GM18520 (cell line): ENCODE measurements around the gene VDAC1.
"Not testable (repeated sequence)": the region's sequence is repeated elsewhere in the genome, so short reads cannot be mapped to it uniquely, and the experiment has no call there.

Experiments
- ATAC-seq: cut with Tn5 transposase; IDR thresholded peaks from one replicate; pipeline ENCODE4 v1.9.1; 2021; ENCODE audit not compliant: unreplicated experiment

VDAC1 gene

DNA sequence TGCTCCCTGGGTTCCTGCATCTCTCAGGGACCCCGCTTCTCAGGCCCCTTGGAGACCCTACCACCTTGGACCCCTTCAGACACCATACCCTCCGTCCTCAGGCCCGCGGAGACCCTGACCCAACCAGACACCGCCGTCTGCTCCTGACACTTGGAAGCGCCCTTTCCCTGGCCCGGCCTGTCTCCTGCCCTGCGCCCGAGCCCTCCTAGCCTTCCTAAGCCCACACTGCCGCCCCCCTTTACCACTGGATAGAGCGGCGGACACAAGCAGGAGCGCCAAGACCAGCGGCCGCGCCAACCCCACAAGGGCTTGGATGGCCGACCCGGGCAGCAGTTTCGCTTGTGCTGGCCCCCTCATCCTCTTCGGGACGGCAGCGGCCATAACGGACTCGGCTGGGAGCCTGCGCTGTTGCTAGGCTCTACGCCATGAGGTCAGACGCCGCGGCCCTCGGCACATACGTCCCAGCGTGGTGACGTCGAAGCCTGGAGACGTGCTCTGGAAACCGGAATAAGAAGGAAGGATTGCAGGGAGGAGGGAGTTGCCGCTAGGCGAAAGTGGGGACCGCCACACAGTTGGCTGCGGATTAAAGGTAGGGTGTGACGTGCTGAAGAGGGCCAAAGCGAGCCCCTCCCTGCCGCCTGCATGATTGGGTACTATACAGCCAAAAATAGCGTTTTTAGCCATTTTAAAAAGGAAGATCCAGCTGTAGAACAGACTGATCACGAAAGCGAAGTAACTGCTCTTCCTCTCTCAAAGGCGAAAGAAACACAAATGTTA is 36.4 kb downstream of the VDAC1 start, which contains the start of gene C5orf15:
C5orf15 (minus strand) TSS at position 422 of the 777 bp plus-strand sequence; CDS start at position 381, 41 bp downstream.
- ATAC-seq = peak; percentile 91

DNA sequence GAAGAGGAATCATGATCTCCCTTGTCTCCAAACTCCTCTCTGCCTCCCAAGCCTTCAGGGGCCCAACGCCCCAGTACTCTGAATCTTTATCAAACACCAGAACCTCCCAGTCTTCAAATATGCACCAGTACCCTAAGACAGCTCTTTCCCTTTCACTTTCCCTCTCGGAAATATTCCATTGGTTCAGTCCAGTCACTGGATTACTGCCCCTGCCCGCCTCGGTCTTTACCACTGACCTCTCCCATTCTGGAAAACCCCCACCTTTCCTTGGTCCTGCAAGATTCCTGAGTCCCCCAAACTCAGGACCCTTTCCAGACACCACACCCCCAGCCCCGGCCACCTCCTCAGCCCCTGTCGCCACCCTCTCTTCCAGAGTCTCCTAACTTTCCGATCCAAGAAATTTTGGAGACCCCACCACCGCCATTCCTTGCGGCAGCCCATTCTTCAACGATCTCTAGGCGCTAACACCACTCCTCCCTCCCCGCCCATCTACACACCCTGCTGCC is 37.0 kb downstream of the VDAC1 start:
- no peak for ATAC-seq

DNA sequence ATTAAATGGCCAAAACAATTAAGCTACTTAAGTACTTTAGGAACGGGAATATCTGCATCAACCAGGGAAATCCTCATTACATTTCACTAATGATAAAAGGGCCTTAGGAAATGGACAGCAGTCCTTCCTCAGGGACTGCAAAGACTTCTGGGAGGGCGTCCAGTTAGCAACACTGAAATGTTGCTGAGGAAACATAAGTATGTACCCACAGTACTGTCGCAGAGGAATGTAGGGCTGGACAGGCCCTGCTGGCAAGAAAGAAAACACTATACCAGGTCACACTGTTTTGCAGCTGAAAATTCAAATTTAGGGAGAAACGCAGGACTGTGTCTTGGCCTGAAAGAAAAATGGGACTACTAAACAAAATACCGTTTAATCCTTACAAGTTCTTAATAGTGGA is 37.7 kb downstream of the VDAC1 start:
- ATAC-seq = no peak

DNA sequence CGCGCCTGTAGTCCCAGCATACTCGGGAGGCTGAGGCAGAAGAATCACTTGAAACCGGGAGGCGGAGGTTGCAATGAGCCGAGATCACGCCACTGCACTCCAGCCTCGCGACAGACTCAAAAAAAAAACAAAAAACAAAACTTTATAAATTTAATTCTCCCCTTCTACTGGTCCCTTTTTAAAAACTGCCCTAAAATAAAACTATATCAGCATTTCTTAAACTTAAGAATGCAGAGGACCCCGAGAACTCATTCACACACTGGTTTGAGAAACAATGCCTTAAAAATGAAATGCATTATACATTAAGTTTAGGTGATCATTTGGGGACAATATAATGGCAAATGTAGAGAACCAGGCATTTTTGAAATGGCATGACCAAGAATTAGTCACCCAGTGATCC is 38.7 kb downstream of the VDAC1 start:
- ATAC-seq = no peak

DNA sequence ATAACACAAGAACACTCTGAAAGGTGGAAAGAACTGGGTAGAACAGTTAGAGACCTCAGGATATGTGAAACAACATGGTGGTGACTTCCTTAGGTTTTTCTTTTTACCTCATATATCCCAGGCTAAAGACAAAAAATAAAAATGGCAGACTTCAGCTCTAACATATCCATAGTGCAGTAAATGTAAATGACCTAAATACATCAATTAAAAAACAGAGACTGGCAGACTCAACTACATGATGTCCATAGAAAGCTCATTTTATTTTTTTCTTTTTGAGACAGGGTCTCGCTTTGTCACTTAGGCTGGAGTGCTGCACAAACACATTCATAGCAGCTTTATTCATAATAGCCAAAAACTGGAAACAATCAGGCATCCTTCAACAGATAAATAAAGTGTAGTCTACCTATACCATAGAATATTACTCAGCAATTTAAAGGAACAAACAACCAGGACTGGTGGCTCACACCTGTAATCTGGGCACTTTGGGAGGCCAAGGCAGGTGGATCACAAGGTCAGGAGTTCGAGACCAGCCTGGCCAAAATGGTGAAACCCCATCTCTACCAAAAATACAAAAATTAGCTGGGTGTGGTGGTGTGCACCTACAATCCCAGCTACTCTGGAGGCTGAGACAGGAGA is 41.2 kb downstream of the VDAC1 start:
- ATAC-seq = no peak

DNA sequence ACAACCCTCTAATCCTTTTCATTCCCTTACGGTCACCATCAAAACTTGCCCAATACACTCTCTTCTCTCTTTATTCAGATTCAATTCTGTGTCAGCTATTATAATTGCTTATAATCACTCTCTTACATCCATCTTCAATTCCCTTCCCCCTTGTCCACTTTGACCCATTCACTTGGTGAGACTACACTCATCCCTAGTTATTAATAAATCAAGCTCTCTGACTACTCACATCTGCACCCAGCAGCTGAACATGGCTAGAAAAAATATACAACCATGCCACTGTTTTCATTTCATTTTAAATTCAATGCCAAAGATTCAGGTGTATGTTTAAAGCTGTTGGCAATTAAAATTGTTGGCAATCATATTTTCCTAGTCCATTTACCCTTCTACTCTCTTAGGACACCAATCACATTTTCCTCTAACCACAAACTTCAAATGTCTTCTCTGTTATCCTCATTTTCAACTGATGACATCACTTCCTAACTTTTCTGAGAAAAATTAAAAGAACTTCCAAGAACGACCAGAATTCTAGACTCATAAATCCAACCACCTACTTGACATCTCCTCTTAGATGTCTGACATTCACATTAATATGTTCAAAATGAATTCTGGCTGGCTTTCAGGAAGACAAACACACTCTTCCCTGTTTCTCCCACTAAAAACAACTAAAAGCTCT is 41.8 kb downstream of the VDAC1 start:
- no peak for ATAC-seq

DNA sequence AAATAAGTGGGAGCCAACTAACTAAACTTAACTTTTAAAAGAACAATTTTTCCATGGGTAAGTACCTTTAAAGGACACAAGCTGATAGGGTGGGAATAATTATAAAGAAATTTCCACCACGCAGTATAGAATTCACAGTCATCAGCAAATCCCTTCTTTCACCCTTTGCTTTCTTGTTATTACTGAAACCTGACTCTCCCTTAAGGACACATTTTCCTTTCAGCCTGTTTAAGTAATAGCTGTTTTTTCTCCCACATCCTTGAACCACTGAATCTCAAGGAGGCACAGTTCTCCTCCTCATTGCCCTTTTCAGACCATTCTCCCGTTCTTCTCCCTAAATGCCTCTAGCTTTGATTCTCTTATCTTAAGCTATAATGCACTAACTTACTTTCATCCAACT is 42.6 kb downstream of the VDAC1 start:
- no peak for ATAC-seq

DNA sequence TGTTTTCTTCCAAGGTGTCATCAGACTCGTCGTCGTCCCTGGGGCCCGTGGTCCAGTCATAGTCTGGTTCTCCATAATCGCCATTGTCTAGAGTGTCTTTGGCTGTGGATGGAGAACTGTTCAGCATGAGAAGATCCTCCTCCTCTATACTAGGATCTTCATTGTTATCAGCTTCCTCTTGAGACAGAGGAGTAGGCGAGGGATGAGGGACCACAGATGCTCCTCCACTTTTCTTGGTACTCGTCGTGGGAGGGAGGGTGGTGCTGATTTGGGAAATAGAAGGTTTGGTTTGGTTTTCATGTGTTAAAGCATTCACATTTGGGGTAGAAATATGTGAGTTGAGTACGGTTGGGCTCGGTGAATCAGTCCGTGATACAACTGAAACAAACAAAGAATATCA is 45.1 kb downstream of the VDAC1 start:
- no peak for ATAC-seq

DNA sequence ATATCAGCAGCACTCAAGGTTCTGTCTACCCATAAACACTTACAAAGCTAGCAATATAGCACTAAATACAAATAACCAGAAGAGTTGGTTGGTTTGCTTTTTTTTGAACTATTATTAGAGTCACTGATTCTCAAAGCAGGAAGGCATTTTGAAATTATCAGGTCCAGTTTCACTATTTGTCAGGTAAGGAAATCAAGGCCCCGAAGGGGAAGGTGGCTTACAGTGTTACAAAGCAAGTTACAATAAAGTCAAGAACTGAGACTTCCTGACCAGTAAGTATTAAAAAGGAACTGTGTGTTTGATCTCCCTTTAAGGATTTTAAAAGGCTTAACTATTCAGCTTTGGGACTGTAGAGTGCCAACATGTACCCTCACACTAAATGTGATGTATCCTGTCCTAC is 47.2 kb downstream of the VDAC1 start:
- peak; percentile 54 for ATAC-seq

DNA sequence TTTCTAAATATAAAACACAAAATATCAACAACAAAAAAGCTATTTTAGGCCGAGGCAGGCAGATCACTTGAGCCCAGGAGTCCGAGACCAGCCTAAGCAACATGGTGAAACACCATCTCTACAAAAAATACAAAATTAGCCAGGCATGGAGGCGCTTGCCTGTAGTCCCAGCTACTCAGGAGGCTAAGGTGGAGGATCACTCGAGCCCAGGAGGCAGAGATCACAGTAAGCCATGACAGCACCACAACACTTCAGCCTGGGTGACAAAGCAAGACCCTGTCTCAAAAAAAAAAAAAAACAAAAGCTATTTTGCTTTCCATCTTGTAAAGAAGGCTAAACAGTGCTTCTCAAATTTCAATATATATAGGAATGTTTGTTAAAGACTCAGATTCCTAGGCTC is 47.7 kb downstream of the VDAC1 start:
- ATAC-seq = no peak

DNA sequence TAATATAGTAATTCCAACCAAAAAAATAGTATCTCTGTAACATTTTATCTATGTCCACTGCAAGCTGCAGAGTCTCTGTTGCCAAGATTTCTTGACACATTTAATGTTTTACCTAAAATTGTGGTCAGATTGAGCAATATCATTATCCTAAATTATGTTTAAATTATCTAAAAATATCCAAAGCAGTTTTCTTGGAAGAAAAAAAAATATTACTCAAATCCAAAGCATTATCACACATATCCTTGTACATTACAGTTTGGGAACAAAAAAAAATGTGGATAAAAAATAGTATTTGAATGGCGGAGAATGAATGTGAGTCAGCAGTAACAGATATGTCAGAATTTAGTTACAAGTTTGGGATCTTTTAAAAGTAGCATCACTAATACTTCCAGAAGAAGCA is 48.6 kb downstream of the VDAC1 start:
- not testable (repeated sequence) for ATAC-seq

DNA sequence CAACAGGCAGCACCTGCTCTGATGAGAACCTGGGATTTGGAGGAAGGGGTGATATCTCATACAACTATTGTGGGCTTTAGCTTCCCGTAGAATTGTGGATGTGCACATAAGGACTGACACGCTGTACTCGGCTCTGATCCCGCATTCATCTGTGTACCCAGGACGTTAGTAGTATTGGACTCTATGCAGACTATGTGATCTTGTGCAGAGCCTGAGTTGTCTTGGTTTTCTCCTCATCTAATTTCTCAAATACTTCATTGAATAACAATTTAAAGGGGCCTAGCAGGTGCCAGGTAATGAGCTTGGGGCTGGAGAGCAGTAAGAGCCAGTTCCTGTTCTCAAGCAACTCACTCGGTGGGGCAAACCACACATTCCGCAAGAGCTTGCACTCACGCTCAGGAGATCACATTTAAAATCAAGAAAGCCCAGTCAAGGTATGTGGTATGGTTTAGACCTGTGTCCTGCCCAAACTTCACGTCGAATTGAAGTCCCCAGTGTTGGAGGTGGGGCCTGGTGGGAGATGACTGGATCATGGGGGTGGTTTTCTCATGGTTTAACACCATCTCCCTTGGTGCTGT is 51.1 kb downstream of the VDAC1 start:
- ATAC-seq = no peak

DNA sequence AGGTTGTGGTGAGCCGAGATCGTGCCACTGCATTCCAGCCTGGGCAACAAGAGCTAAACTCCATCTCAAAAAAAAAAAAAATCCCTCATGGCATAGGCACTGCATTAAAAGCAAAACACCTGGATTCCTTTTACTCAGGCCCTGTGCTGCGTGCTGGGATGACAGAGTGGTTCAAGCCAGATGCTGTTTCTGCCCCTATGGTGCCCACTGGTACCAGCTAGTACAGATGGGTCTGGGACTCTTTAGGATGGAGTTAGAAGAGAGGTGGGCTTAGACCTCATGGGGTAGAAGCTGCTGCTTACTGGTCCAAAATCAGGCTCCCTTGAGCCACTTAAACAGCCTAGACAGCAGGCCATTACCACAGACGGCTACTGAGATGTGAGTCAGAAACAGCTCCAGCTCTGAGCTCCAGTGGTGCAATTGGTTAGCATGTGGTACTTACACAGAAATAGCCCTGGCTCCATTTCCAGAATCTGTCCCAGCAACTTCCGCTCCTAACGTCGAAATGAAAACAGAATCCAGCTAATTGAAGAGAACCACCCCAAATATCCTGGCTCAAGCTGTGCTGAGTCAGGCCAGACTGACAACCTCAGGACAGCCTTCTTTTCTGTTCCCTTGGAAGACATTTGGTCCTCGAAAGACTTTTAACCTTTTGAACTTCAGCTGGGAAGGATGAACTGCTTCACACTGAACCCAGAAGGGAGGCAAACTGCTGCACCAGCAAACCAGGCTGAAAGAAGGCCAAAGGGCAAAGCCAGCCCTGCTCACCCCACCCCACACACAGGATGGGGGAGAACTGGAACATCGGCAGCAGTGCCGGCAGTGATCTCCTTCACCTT is 51.8 kb downstream of the VDAC1 start:
- no peak for ATAC-seq

DNA sequence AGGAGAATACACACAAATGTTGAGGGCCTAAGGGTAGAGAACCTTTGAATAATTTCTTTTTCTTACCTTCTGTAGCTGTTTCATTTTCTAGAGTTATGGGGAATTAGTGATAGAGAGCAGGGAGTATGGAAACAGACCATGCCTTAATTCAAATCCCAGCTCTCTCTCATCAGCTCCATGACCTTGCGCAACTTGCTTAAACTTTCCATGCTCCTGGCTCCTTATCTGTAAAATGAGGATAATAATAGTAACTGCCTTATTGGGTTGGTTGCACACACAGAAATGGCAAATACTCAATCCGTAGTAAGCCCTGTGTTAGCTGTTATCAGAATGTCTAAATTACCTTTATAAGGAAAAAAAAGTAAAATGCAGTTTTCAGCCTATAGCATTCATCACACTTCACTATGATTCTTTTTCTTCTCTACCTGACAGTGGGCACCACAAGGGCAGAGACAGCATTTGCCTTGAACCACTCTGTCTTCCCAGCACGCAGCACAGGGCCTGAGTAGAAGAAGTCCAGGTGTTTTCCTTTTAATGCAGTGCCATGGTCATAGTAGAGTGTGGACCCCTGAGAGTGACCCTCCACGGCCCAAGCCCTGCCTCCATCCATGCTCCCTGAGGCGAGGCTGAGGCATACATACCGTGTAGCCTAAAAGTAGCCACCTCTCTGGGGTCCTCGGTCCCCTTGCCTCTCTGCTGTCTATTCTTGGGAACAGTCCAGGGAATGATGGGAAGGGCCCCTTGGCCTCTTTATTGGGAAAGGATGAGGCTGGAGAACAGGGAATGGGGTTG is 53.8 kb downstream of the VDAC1 start:
- no peak for ATAC-seq

DNA sequence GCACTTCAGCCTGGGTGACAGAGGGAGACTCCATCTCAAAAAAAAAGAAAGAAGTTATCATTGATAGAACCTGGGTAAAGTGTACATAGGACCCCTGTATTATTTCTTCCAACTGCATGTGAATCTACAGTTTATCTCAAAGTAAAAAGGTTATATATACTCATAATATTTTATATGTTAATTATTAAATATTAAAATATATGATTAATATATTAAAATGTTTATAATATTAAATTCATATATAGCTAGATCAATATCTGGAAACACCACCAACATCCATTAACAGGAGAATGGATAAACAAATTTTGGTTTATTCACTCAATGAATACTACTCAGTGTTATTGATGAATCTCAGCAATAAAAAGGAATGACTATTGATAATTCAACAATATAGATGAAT is 56.1 kb downstream of the VDAC1 start:
- ATAC-seq = no peak

DNA sequence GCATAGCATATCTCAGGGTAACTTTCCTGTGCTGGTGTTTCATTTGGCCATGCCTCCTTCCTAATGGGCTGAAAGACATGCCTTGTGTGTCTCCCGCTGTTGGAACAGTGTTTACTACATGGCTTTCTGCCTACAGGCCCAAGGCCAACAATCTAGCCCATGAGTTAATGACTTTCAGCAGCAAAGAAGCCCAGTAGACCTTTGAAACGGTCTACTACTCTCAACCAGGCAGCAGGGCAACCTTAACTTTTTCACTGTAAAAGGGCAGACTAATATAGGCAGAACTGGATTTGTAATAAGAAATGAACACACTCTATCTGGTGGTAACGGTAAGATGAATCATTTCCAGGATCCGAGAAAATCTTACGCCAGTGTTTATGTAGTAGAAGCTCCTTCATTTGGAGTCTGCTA is 57.3 kb downstream of the VDAC1 start:
- no peak for ATAC-seq

DNA sequence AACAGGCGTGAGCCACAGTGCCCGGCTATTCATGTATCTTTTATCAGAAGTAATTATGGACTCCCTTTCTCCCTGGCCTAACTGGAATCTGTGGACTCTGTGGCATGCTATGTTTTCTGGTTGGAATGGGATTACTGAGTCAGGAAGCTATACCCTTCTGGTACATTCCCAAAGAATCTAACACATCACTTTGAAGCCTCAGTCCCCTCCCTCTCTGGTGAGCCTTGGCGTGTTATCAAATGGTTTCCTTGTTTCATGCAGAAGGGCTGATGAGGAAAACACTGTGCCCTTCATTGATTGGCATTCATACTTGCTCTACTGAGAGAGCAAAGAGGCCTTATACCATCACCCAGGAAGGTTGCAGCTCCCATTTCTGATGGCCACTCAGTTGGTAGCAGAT is 59.2 kb downstream of the VDAC1 start:
- no peak for ATAC-seq

DNA sequence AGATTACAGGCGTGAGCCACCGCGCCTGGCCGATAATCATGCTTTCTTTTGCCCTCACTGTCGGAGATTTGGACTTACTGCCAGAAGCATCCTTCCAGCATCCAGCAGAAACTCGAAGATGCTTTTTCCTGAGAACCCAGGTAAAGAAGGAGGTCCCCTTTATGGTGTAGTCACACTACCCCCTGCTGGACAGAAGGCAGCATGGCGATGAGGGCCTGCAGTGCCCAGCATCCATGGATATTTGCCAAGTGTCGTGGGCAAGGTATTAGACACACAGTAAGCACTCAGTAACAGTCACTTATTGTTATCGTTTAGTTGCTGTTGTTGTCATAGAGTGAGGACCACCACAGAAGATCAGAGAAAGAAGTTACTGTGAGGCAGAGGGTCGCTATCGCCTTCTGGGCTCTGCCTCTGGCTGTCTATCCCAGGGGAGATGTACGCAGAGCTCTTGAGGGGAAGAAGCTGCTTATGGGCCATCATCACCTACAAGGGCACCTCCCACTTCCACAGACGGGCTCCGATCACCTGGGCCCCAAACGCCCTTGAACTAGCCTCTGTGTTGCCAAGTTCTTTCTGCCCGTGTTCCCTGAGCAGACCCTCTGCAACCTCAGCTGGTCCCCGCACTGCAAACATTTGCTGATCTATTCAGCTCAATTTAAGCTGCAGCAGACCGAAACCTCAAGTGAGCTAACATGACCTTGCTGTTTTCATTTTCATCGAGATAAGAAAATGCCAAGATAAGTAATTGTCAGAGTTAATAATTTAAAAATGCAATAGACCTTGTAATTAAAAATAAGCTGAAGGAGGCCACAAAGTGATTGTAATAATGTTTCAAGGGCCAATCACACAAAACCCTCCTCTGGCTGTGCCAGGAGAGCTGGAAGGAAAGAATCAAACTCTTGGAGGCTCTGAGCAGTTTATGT is 60.3 kb downstream of the VDAC1 start:
- no peak for ATAC-seq

DNA sequence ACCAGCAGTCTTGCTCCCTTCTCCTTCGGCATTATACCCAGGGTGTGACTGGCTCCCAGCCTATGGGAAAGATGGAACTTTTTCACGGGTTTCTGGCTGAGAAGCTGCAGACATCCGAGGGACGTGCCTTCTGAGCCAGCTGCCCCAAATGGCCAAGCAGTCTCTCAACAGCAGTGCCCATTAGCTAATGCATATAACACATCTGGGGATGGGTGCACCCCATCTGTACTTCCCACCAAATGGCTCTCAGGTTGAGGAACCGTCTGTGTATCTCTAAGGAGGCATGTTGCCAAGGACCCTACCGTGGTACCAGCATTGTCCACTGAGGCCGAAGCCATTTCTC is 61.3 kb downstream of the VDAC1 start:
- no peak for ATAC-seq
